WTC11 (cell line): Measurements from ENCODE around the gene PIK3CA. TPM values are rescaled to one million over a fixed set of nuclear protein-coding genes. Genes with fewer than 3 reads are reported as not detected.

Experiments
- ATAC-seq: fragments of 200-7000 bp; cut with Tn5 transposase; 2 replicates; pipeline ENCODE4 v1.10.0; 2021; ENCODE audit warnings: mild to moderate bottlenecking, moderate library complexity
- CTCF ChIA-PET: fragments of 300-600 bp; sonication (Branson Sonifier 250); formaldehyde crosslinking; loops from one replicate; lab custom pipeline; 2021; ENCODE audit warnings: antibody characterized with exemption; lab: Charles Lee
- POLR2A ChIA-PET: fragments of 350-600 bp; sonication (Branson Sonifier 250); formaldehyde crosslinking; loops from one replicate; lab custom pipeline; 2021; ENCODE audit warnings: antibody characterized with exemption; lab: Charles Lee
- DNase-seq: peaks from one replicate; pipeline ENCODE4 v3.0.0; 2021; ENCODE audit warnings: low spot score
- H3K27ac Mint-ChIP-seq: 2 replicates; pipeline ENCODE4 v1.8.0; 2021; ENCODE audit warnings: mixed read lengths
- H3K27me3 Mint-ChIP-seq: 2 replicates; pipeline ENCODE4 v1.8.0; 2021; ENCODE audit warnings: low read depth, mild to moderate bottlenecking, moderate library complexity, mixed read lengths
- H3K36me3 Mint-ChIP-seq: 2 replicates; pipeline ENCODE4 v1.8.0; 2021; ENCODE audit warnings: mixed read lengths
- H3K4me1 Mint-ChIP-seq: 2 replicates; pipeline ENCODE4 v1.8.0; 2022; ENCODE audit warnings: mixed read lengths
- H3K4me3 Mint-ChIP-seq: 2 replicates; pipeline ENCODE4 v1.8.0; 2021; ENCODE audit warnings: mild to moderate bottlenecking, moderate library complexity, mixed read lengths
- H3K9me3 Mint-ChIP-seq: 2 replicates; pipeline ENCODE4 v1.8.0; 2021; ENCODE audit warnings: mixed read lengths
- CBFB ChIP-seq: sonication (generic); formaldehyde crosslinking; IDR thresholded peaks from 2 replicates; pipeline ENCODE4 v1.8.1; 2022; ENCODE audit warnings: mild to moderate bottlenecking, low read depth, missing genetic modification reagents
- CREB1 ChIP-seq: sonication (generic); formaldehyde crosslinking; IDR thresholded peaks from 2 replicates; pipeline ENCODE4 v1.8.0; 2023; ENCODE audit warnings: mild to moderate bottlenecking, missing genetic modification reagents
- IRF2 ChIP-seq: sonication (generic); formaldehyde crosslinking; IDR thresholded peaks from 2 replicates; pipeline ENCODE4 v1.8.0; 2022; ENCODE audit warnings: low read depth, missing genetic modification reagents, borderline replicate concordance
- RELA ChIP-seq: sonication (generic); formaldehyde crosslinking; IDR thresholded peaks from 2 replicates; pipeline ENCODE4 v1.8.1; 2022; ENCODE audit warnings: missing genetic modification reagents, mild to moderate bottlenecking, borderline replicate concordance
- SMAD4 ChIP-seq: sonication (generic); formaldehyde crosslinking; IDR thresholded peaks from 2 replicates; pipeline ENCODE4 v1.8.0; 2022; ENCODE audit warnings: mild to moderate bottlenecking, missing genetic modification reagents
- TEAD4 ChIP-seq: sonication (generic); formaldehyde crosslinking; IDR thresholded peaks from 2 replicates; pipeline ENCODE4 v1.8.0; 2022; ENCODE audit warnings: mild to moderate bottlenecking, missing genetic modification reagents
- ZNF121 ChIP-seq: sonication (generic); formaldehyde crosslinking; IDR thresholded peaks from 2 replicates; pipeline ENCODE4 v1.8.0; 2023; ENCODE audit warnings: missing genetic modification reagents
- ZNF416 ChIP-seq: fragments of 250-450 bp; sonication (Bioruptor Pico); IDR thresholded peaks from 2 replicates; pipeline ENCODE4 v1.9.0; 2021; ENCODE audit warnings: mild to moderate bottlenecking, inconsistent platforms
- ZNF423 ChIP-seq: fragments of 250-450 bp; sonication (Bioruptor Pico); IDR thresholded peaks from 2 replicates; pipeline ENCODE4 v2.1.2; 2022; ENCODE audit warnings: mild to moderate bottlenecking, moderate library complexity
- total RNA-seq: library from RNA; stranded (reverse); gene quantifications from 3 replicates; pipeline ENCODE4 v1.2.3, GENCODE V29; 2021
- TF ChIP-seq, protein P1 (sequence below): sonication (generic); formaldehyde crosslinking; IDR thresholded peaks from 2 replicates; pipeline ENCODE4 v1.8.1; 2023; ENCODE audit warnings: mild to moderate bottlenecking, missing genetic modification reagents, moderate library complexity
- TF ChIP-seq, protein P2 (sequence below): fragments of 200-600 bp; IDR thresholded peaks from 2 replicates; pipeline ENCODE4 v1.8.0; 2022; ENCODE audit warnings: antibody characterized with exemption
- TF ChIP-seq, protein P3 (sequence below): fragments of 250-450 bp; sonication (Bioruptor Pico); IDR thresholded peaks from 2 replicates; pipeline ENCODE4 v1.8.0; 2021; ENCODE audit warnings: mild to moderate bottlenecking
- TF ChIP-seq, protein P4 (sequence below): sonication (generic); formaldehyde crosslinking; IDR thresholded peaks from 2 replicates; pipeline ENCODE4 v1.8.1; 2023; ENCODE audit warnings: mild to moderate bottlenecking, missing genetic modification reagents
- TF ChIP-seq, protein P5 (sequence below): sonication (generic); formaldehyde crosslinking; IDR thresholded peaks from 2 replicates; pipeline ENCODE4 v1.8.1; 2023; ENCODE audit warnings: mild to moderate bottlenecking, missing genetic modification reagents, borderline replicate concordance
- TF ChIP-seq, protein P6 (sequence below): fragments of 250-450 bp; sonication (Bioruptor Pico); conservative IDR thresholded peaks from 2 replicates; pipeline ENCODE4 v1.9.0; 2021; ENCODE audit warnings: mild to moderate bottlenecking
- TF ChIP-seq, protein P7 (sequence below): sonication (generic); formaldehyde crosslinking; IDR thresholded peaks from 2 replicates; pipeline ENCODE4 v1.8.0; 2022; ENCODE audit warnings: mild to moderate bottlenecking, missing genetic modification reagents

The PIK3CA gene
- total RNA-seq, 1 experiment from 2014 or later, result 10.1 TPM

DNA sequence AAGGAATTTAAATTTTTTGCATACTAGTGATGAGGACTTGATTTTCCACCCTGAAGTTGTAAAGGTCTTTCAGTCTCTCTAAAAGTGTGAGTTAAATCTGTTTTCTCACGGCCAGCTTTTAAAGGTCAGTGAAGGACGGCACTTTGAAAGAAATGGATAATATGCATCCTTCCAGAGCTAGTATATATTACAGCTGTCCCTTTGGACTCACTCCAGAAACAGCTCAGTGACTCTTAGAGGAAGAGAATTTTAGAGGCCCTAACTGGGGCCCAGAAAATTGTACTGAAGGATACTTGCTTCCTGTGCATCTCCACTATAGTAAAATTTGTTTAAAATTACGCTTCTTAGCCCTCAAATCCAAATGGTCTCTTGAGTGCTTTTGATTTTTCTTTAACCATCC, 41.6 kb downstream of the PIK3CA start:
- no peaks in the 10 kb centered on the region for H3K36me3 Mint-ChIP-seq
- ChIA-PET POLR2A (no interaction called here), CTCF (no interaction called here)
- TF ChIP-seq TEAD4 (CRISPR knock-in tag) (no peak), RELA (CRISPR knock-in tag) (no peak)
- TF ChIP-seq, protein P1, sequence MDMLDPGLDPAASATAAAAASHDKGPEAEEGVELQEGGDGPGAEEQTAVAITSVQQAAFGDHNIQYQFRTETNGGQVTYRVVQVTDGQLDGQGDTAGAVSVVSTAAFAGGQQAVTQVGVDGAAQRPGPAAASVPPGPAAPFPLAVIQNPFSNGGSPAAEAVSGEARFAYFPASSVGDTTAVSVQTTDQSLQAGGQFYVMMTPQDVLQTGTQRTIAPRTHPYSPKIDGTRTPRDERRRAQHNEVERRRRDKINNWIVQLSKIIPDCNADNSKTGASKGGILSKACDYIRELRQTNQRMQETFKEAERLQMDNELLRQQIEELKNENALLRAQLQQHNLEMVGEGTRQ (CRISPR knock-in tag), result no peak
- TF ChIP-seq, protein P2, sequence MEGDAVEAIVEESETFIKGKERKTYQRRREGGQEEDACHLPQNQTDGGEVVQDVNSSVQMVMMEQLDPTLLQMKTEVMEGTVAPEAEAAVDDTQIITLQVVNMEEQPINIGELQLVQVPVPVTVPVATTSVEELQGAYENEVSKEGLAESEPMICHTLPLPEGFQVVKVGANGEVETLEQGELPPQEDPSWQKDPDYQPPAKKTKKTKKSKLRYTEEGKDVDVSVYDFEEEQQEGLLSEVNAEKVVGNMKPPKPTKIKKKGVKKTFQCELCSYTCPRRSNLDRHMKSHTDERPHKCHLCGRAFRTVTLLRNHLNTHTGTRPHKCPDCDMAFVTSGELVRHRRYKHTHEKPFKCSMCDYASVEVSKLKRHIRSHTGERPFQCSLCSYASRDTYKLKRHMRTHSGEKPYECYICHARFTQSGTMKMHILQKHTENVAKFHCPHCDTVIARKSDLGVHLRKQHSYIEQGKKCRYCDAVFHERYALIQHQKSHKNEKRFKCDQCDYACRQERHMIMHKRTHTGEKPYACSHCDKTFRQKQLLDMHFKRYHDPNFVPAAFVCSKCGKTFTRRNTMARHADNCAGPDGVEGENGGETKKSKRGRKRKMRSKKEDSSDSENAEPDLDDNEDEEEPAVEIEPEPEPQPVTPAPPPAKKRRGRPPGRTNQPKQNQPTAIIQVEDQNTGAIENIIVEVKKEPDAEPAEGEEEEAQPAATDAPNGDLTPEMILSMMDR, result no peak
- TF ChIP-seq, protein P3, sequence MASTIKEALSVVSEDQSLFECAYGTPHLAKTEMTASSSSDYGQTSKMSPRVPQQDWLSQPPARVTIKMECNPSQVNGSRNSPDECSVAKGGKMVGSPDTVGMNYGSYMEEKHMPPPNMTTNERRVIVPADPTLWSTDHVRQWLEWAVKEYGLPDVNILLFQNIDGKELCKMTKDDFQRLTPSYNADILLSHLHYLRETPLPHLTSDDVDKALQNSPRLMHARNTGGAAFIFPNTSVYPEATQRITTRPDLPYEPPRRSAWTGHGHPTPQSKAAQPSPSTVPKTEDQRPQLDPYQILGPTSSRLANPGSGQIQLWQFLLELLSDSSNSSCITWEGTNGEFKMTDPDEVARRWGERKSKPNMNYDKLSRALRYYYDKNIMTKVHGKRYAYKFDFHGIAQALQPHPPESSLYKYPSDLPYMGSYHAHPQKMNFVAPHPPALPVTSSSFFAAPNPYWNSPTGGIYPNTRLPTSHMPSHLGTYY (CRISPR knock-in tag), result no peak
- TF ChIP-seq, protein P4, sequence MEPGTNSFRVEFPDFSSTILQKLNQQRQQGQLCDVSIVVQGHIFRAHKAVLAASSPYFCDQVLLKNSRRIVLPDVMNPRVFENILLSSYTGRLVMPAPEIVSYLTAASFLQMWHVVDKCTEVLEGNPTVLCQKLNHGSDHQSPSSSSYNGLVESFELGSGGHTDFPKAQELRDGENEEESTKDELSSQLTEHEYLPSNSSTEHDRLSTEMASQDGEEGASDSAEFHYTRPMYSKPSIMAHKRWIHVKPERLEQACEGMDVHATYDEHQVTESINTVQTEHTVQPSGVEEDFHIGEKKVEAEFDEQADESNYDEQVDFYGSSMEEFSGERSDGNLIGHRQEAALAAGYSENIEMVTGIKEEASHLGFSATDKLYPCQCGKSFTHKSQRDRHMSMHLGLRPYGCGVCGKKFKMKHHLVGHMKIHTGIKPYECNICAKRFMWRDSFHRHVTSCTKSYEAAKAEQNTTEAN (CRISPR knock-in tag), result no peak
- DNase-seq (no peak), ATAC-seq (no peak)
- no peaks in the 10 kb centered on the region for H3K27me3 Mint-ChIP-seq
- H3K9me3 Mint-ChIP-seq, result no peaks in the 10 kb centered on the region
- H3K4me1 Mint-ChIP-seq, result peaks cover 51% of the 10 kb centered on the region
- no peak overlapping the region for H3K4me3 Mint-ChIP-seq
- H3K27ac Mint-ChIP-seq, result peak overlapping the region; percentile 62

DNA sequence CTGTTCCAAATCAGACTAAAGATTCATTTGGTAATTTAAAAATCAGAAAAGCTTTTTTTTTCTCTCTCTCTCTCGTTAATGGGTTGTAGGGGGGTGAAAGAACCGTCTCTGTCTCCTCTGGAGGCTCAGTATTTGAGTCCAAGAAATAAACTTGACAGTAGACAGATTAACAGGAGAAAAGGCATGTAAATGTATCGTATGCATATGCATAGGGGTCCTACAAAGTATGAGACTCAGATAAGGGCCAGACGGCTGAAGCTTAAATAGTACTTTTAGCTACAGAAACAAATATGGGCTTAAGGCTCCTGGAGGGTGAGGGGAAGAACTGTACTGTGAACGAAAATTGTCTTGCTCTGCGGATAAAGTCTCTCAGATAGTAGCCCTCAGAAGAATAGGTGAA, 42.4 kb downstream of the PIK3CA start:
- CTCF ChIA-PET, result no interaction called here
- peak overlapping the region; percentile 19 for H3K4me3 Mint-ChIP-seq
- H3K9me3 Mint-ChIP-seq, result no peaks in the 10 kb centered on the region
- POLR2A ChIA-PET, result no interaction called here
- ATAC-seq, result no peak; the same call in none of the 2 replicates
- H3K36me3 Mint-ChIP-seq, result no peaks in the 10 kb centered on the region
- no peak for DNase-seq
- peak overlapping the region; percentile 63 for H3K27ac Mint-ChIP-seq
- no peaks in the 10 kb centered on the region for H3K27me3 Mint-ChIP-seq
- TF ChIP-seq ZNF416 (CRISPR knock-in tag), result no peak
- peaks cover 58% of the 10 kb centered on the region for H3K4me1 Mint-ChIP-seq

DNA sequence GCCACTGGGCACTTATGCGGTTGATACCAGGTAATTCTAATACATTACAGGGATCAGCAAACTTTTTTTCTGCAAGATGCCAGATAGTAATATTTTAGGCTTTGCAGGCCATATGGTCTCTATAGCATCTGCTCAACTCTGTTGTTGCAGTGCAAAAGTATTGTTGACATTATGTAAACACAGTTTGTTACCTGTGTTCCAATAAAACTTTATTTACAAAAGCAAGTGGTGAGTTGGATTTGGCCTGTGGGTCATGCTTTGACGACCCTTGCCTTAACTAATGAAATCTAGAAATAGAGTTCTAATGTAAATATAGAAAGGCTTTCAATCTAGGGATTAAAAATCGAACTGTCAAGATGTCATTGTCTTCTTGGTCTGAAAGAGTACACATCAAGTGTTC, 44.4 kb downstream of the PIK3CA start:
- Mint-ChIP-seq H3K27me3 (no peaks in the 10 kb centered on the region), H3K9me3 (no peaks in the 10 kb centered on the region), H3K4me3 (no peak overlapping the region), H3K27ac (peak overlapping the region; percentile 42), H3K36me3 (no peaks in the 10 kb centered on the region), H3K4me1 (peaks cover 63% of the 10 kb centered on the region)
- no peak for DNase-seq
- ATAC-seq, result no peak
- ChIA-PET POLR2A (no interaction called here), CTCF (no interaction called here)
- TF ChIP-seq CREB1 (CRISPR knock-in tag) (no peak), TEAD4 (CRISPR knock-in tag) (no peak), ZNF423 (CRISPR knock-in tag) (no peak), ZNF121 (no peak), SMAD4 (CRISPR knock-in tag) (no peak), CBFB (CRISPR knock-in tag) (no peak), IRF2 (CRISPR knock-in tag) (no peak), ZNF416 (CRISPR knock-in tag) (no peak)
- TF ChIP-seq, protein P5, sequence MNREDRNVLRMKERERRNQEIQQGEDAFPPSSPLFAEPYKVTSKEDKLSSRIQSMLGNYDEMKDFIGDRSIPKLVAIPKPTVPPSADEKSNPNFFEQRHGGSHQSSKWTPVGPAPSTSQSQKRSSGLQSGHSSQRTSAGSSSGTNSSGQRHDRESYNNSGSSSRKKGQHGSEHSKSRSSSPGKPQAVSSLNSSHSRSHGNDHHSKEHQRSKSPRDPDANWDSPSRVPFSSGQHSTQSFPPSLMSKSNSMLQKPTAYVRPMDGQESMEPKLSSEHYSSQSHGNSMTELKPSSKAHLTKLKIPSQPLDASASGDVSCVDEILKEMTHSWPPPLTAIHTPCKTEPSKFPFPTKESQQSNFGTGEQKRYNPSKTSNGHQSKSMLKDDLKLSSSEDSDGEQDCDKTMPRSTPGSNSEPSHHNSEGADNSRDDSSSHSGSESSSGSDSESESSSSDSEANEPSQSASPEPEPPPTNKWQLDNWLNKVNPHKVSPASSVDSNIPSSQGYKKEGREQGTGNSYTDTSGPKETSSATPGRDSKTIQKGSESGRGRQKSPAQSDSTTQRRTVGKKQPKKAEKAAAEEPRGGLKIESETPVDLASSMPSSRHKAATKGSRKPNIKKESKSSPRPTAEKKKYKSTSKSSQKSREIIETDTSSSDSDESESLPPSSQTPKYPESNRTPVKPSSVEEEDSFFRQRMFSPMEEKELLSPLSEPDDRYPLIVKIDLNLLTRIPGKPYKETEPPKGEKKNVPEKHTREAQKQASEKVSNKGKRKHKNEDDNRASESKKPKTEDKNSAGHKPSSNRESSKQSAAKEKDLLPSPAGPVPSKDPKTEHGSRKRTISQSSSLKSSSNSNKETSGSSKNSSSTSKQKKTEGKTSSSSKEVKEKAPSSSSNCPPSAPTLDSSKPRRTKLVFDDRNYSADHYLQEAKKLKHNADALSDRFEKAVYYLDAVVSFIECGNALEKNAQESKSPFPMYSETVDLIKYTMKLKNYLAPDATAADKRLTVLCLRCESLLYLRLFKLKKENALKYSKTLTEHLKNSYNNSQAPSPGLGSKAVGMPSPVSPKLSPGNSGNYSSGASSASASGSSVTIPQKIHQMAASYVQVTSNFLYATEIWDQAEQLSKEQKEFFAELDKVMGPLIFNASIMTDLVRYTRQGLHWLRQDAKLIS (CRISPR knock-in tag), result no peak
- TF ChIP-seq, protein P6, sequence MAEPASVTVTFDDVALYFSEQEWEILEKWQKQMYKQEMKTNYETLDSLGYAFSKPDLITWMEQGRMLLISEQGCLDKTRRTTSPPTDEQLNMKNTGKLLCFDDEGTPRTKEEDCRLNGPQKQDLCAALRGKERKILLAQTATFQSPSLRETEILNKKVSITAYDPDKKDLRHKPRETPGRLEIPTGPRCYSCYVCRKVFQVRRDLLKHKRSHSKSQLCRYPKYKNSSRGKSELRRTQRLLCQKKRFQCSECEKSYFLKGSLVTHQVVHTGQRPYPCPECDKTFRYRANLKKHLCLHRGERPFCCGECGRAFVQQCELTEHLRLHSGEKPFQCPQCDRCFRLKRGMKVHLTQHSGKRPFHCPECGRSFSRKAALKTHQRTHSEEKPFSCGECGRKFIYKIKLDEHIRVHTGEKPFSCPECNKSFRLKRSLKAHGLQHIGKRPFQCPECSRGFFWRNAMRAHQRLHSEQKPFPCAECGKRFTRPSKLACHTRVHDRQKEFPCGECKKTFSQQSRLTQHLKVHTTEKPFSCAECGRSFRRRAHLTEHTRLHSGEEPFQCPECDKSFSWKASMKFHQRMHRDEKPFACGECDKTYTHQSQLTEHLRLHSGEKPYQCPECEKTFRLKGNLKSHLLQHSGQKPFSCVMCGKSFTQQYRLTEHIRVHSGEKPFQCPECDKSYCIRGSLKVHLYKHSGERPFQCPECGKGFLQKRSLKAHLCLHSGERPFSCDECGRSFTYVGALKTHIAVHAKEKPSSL (CRISPR knock-in tag), result no peak
- TF ChIP-seq, protein P3 (CRISPR knock-in tag), result no peak
- TF ChIP-seq, protein P4 (CRISPR knock-in tag), result no peak
- TF ChIP-seq, protein P7, sequence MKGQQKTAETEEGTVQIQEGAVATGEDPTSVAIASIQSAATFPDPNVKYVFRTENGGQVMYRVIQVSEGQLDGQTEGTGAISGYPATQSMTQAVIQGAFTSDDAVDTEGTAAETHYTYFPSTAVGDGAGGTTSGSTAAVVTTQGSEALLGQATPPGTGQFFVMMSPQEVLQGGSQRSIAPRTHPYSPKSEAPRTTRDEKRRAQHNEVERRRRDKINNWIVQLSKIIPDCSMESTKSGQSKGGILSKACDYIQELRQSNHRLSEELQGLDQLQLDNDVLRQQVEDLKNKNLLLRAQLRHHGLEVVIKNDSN (CRISPR knock-in tag), result no peak
